HG03565 (cell line): ENCODE measurements around the gene SKA1.

ENCODE experiments used
- ATAC-seq: cut with Tn5 transposase; IDR thresholded peaks from one replicate; pipeline ENCODE4 v1.9.1; 2021; ENCODE audit warnings: mild to moderate bottlenecking, moderate library complexity; ENCODE audit not compliant: unreplicated experiment

SKA1 gene, protein sequence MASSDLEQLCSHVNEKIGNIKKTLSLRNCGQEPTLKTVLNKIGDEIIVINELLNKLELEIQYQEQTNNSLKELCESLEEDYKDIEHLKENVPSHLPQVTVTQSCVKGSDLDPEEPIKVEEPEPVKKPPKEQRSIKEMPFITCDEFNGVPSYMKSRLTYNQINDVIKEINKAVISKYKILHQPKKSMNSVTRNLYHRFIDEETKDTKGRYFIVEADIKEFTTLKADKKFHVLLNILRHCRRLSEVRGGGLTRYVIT

DNA sequence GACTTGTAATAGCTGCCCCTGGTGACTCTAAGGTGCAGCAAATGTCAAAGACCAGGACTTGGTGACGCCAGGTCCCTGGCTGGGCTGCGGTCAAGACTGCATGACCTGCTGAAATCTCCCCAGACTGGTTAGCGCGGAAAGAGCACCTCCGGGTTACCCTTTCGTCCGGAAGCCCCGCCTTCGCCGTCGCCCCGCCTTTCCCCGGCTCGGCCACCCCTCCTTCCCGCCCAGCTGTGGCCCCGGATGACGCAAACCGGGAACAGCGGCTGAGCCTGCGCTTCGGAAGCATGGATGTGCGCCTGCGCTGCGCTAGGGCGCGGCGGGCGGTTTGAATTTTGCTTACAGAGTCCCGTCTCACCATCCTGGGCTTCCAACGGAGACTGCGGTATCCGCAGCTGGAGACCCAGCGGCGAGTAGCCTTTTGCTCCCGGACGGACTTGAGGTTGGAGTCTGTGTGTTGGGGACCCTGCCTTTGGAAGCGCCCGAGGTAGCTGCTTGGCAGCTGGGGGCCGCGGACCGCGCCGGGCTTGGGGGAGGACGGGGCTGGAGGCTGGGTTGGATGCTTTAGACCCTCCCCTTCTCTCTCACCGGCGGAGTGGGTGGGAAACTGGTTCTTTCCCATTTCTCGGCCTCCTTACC is at the start of gene SKA1:
TSS of gene SKA1 (plus strand) at position 294 of the 639 bp plus-strand sequence. CDS start 785 bp downstream, outside the sequence.
- peak; percentile 90 for ATAC-seq

DNA sequence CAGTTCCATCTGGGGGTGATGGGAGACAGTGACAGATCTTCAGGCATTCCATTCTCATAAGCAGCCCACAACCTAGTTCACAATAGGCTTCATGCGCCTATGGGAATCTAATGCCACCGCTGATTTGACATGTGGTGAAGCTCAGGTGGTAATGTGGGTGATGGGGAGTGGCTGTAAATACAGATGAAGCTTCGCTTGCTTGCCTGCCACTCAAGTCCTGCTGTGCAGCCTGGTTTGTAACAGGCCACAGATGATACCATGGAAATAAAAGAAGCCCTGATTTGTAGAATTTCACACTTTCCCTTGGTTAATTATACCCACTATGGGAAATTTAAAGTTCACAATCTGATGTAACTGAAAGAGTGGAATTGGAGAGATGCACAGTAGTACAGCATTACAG is 46.9 kb upstream of the SKA1 start:
- ATAC-seq: no peak

DNA sequence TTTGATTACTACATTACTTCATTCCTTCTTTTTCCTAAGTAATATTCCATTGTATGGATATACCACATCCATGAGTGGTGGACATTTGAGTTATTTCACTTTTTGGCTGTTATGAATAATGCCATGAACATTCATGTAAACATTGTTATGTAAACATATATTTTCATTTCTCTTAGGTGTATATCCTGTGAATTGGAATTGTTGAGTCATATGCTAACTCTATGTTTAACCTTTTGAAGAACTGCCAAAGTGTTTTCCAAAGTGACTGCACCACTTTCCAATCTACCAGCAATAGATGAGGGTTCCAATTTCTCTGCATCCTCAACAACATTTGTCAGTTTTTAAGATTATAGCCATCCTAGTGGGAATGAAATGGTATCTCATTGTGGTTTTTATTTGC is 44.7 kb upstream of the SKA1 start:
- no peak for ATAC-seq

DNA sequence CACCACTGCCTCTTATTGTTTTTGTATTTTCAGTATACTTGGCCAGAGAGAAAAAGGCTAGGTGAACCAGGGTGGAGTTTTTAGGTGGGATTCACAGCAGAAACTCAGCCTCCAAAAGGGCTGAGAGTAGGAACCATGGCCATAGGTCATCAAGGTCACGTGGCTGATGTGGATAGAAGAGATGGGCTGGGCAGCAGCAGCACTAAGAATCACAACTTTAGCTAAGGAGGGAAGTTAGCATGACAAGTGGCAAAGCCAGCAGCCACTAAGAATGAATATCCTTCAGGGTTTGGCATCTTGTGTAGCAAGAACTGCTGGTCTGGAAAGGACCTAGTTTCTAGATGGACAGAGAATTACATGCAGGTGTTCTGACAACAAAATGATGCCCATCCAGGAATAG is 43.2 kb upstream of the SKA1 start:
- no peak for ATAC-seq

DNA sequence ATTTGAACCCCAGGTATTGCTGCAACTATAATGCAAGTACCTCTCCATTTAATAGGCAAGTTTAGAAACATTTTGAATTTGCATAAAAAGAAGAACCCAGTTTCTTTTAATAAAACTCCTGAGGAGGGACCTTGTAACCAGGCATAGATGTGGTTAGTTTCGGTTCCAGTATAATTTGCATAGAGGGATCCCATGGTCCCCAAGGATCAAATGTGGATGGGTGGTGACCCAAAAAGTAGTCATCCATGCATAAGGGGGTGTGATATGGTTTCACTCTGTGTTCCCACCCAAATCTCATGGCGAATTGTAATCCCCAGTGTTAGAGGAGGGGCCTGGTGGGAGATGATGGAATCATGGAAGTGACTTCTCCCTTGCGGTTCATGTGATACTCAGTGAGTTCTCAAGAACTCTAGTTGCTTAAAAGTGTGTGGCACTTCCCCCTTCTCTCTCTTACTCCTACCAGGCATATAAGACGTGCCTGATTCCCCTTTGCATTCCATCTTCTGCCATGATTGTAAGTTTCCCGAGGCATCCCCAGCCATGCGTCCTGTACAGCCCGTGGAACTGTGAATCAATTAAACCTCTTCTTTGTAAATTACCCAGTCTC is 40.2 kb upstream of the SKA1 start:
- peak; percentile 51 for ATAC-seq

DNA sequence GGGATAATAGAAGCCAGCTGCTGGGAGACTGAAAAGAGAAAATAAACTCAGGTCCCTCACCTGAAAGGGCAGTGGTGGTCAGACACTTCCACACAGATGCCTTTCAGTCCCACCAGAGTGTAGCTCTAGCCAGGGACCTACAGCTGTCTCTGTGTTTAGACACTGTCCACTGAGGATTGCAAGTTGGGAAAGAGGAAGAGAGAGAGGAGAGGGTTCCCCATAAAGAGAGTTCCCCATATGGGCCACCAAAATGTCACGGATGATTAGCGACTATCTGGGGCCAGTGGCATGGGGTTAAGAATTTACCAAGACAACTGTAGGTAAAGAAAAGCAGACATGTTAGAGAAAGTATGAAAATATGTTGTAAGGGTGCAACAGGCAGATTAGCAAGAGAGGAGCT is 36.7 kb upstream of the SKA1 start:
- no peak for ATAC-seq

DNA sequence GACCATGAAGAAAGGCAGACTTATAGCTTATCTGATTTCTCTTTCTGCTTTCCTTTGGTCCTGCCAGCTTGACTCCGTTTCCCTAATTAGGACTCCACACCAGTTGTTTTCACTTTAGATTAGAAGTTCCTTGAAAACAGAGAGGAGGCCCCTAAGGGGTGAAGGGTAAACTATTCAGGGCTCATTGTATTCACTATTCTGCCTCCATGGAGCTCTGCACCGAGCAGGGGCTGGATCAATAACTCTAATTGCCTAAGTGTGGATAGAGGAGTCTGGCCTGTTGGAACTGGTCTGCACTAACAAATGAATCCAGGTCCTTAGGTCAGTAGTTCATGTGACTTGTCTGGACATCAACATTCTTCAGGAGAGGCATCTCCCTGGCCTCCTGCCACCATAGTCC is 36.1 kb upstream of the SKA1 start:
- no peak for ATAC-seq

DNA sequence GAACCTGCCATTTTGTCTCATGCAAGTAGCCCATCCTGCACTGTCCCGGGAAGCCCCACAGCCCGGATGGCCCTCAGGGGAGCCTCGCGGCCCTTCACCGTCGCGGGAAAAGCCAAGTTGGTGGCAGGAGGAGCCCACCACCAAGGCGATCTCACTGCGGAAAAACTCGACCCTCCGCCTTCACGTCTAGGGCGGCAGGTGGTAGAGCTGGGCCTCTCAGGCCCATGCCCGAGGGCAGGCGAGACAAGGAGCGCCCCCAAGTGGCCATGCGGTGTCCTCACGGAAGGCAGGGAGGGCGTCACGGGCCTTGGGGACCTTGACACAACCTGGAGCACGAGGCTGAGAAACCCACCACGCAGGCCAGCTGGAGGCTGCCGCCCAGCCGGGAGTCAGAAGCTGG is 34.8 kb upstream of the SKA1 start:
- ATAC-seq: no peak

DNA sequence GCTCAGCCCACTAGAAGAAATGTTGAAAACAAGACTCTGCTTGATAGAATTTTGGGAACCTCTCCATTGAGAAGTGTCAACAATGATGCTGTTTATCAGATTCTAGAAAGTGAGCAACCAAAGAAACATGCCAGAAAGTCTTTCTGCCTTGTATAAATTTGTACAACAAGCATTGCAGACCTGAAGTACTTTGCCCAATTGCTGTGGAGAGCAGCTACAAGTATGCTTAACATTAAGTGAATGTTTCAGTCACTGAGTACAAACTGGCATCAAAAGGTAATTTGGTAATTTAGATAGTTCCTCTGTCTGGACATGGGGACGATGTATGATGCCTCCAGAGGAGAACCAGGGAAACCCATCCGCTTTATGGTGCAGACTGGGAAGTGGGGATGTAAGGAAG is 33.4 kb upstream of the SKA1 start:
- ATAC-seq: no peak

DNA sequence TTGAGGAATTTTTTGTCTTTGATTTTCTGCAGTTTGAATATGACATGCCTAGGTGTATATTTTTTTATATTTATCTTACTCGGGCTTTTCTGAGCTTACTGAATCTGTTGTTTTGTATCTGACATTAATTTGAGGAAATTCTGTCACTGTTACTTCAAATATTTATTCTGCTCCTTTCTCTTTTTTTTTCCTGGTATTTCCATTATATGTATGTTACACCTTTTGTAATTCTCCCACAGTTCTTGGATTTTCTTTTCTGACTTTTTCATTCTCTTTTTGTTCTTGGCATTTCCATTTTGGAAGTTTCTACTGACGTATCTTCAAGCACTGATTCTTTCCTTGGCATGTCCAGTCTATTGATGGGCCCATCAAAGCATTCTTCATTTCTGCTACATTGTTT is 24.1 kb upstream of the SKA1 start:
- no peak for ATAC-seq

DNA sequence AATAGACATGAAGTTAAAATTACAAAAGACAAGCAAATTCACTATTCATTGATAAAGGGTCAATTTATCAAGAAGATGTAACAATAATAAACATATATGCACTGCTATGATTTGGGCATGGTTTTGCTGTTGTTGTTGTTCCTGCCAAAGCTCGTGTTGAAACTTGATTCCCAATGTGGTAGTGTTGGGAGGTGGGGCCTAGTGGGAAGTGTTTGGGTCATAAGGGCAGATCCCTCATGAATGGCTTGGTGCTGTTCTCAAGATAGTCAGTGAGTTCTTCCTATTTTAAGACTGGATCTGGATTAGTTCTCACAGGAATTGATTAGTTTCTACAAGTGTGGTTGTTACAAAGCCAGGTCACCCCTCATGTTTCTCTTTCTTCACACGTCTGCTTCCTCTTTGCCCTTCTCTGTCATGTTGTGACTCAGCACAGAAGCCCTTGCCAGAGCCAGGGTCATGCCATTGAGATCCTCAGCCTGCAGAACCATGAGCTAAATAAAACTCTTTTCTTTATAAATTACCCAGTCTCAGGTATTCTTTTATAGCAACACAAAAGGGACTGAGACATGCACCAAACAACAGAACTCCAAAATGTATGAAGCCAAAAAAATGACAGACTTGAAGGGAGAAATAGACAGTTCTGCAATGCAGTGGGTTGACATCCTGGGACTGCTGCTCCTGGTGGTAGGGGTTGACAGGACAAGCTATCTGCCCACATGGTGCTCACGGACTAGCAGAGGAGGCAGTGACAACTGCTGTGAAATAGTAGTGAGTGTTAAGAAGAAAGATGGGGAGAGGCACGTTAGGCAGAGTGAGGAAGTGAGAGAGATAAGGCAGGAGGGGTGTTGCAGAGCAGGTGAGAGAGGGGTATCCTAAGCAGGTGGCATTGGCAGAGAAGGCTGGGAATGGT is 18.6 kb upstream of the SKA1 start:
- ATAC-seq: peak; percentile 58

DNA sequence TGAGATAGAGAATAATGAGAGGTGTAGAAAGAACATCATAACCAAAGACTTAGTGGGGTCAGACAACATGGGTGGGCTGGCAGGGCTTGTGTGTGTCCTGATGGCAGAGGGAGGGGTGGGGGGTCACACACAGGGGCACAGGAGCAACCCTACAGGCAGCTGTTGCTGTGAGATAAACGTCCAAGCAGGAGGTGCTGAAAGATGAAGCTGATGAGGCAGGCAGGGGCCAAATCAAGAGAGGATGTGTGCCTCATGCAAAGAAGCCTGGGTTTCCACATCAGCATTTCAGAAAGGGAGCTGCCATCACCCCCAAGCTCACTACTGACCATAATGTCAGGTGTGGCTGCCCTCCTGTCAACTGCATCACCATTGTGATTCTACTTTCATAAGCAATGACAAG is 16.0 kb upstream of the SKA1 start:
- no peak for ATAC-seq

DNA sequence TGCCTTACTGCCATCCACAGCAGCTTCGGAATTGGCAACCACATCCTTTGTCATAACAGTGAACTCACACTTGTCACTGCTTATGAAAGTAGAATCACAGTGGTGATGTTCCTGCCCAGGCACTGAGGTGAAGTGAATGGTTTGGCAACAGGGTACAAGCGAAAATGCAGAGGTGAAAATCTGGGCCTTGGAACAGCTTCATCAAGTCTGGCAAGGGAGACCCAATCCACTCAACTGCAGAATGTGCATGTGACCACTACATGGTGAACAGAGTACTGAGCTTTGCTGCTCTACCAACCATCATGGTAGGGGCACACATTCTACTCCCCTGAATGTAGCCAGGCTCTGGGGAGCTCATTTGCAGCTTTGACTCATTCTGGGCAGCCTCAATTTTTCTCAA is 15.0 kb upstream of the SKA1 start:
- ATAC-seq: no peak

DNA sequence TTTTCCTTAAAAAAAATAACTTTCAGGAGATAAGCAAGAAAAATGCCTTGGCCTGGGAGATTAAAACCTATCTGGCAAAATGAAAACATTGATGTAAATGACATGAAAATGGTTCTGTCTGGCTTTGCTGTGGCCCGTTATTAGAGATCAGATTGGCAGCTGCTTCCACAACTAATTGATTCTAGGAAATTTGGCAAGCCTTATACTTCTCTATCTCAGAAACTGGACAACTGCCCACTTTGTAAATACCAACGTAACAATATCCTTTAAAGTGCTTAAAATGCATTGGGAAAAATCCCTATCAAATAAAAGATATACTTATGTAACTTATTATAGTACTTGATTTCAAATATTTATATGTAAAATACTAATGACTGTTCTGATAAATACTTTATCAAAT is 14.2 kb upstream of the SKA1 start:
- ATAC-seq: no peak

DNA sequence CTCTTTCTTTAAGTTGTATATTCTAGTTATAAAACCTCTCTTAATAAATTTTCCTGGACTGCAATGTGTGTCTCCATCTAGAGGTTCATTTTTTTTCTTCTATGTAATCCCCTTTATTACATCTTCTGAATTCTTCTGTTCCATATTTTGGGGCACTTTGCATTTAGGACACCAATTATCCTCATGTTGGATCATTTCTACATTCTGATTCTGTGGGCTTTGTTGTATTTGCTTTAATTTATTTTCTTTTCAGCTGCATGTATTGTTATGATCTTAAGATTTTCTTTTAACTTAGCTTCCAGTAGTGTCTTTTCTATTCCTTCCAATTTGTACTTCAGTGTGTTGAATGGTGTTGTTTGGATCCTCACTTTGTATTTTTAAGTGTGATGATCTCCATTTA is 5.2 kb upstream of the SKA1 start:
- no peak for ATAC-seq

DNA sequence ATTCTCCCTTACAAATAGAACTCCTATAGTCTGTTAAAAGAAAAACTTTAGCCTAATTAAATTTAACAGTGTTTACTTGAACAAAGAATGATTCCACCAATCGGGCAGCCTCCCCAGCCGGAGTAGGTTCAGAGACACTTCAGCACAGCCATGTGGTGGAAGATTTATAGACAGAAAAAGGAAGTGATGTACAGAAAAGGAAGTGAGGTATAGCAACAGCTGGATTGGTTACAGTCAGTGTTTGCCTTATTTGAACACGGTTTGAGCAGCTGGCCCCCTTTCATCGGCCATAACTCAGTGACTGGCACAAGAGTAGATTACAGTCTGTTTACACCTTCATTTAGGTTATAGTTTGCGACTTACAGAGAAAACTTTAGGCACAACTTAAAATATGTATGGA is 2.1 kb upstream of the SKA1 start:
- ATAC-seq: no peak

DNA sequence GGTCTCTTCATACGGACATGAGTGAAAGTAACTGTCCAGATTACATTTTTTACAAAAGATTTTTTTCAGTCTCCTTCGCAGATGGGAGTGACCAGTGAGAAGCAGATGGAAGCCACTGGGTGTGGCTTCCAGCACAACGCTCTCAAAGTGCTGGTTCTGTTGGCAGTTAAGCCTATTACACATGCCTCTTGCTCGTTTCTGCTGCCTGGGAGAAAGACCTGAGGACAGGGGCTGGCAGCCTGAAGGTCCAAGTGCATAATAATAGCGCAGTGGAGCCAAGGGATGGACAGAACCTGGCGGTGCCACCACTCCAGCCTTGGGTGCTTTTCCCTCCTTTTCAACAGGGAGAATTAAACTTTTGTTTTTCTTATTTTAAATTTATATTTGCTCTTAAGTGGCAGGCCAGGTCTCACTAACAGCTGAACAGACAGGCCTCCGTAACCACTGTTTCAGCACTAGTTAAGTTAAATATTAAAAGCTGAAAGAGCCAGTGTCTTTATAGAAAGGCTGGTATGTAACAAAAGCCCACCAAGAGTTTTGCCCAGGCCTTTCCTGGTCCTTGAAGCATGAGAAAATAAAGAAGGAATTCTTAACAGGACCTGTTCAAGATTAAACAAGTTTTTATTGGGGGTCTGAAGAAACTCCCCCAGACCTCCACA is 1.2 kb upstream of the SKA1 start:
- no peak for ATAC-seq

DNA sequence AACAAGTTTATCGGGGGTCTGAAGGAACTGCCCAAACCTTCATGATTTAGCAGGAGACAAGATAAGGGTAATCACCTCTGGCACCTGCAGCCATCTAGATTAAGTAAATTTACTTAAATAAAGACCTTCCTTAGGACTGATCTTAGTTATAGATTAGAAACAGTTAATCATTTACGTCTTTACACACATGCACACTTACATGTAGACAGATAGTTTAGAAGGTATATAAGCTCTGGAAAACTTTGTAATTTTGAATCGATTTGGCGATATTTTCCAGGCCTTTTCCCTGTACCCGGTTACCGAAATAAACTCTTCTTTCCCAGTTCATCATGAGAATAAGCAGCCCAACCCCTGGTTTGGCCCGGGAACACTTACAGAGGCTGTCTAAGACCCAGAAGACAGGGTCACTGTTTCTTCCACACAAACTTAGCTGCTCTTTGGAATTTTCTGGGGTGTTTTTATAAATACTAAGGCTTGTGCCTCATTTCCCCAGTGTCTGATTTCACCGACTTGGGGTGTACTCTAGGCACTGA is 560 bp upstream of the SKA1 start:
- ATAC-seq: no peak

DNA sequence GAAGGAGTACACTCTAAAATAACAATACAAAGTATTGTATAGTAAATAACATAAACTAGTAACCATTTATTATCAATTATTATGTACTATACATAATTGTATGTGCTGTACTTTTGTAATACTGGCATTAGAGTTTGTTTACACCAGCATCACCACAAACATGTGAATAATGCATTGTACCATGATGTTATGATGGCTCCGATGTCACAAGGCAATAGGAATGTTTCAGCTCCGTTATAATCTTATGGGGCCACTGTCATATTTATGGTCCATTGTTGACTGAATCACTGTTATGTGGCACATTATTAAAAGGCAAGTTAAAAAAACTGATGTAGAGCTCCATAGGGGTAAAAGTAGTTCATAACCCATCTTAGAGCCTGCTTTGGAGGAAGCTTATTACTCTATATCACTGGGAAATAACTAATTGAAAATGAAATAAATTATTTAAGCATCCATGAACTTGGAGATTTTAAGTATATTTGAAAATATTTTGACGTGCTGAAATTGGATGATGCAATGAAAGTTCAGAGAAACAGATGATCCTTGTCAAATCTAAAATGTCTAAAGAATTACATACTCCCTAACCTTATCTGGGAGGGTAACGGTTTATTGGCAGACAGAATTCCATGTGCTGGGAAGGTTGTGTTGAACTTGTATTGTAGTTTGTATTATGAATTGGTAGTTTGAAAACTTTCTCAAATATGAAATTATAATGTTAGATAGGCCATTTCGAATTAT is 2.4 kb downstream of the SKA1 start:
- ATAC-seq: no peak

DNA sequence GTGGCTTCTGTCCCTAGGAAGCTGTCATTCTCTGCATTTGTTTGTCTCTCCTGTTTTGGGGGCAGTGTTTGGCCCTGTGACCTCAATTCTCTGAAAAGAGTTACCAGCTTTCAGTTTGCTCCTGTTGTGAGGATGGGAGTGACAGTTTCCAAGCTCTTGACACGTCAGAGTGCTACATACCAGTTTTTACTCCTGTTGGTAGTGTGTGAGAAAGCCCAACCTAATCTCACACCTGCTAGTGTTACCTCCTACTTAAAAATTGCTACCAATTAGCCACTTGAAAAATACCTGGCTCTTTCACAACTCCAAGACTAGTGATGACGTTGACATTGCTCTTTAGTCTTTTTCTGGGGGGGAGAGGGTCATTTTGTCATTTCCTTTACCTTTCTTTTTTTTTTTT is 14.1 kb downstream of the SKA1 start:
- no peak for ATAC-seq
